A549 treated with CORT108297 at 1 μM for 4 hours (cell line): ENCODE measurements around the gene BCCIP. TPM values are rescaled to one million over a fixed set of nuclear protein-coding genes. Genes with fewer than 3 reads are reported as not detected.

ENCODE experiments used
- total RNA-seq: library from RNA; stranded (reverse); fragments of 200-300 nt; extraction: Qiagen RNA extraction; gene quantifications from 5 replicates; pipeline ENCODE4 v1.2.3, GENCODE V29; 2022

The BCCIP gene
- total RNA-seq, result 108 to 147 TPM (median 109 TPM) in 5 replicates

GRCh38 chr10:125822878-125823662 lies at the start of gene BCCIP, which contains the start of gene UROS:
Gene BCCIP (plus strand): TSS chr10:125823546. CDS start chr10:125823558, 12 bp downstream.
Gene UROS (minus strand): TSS chr10:125823258. CDS start chr10:125816499, 6,759 bp downstream.

DNA sequence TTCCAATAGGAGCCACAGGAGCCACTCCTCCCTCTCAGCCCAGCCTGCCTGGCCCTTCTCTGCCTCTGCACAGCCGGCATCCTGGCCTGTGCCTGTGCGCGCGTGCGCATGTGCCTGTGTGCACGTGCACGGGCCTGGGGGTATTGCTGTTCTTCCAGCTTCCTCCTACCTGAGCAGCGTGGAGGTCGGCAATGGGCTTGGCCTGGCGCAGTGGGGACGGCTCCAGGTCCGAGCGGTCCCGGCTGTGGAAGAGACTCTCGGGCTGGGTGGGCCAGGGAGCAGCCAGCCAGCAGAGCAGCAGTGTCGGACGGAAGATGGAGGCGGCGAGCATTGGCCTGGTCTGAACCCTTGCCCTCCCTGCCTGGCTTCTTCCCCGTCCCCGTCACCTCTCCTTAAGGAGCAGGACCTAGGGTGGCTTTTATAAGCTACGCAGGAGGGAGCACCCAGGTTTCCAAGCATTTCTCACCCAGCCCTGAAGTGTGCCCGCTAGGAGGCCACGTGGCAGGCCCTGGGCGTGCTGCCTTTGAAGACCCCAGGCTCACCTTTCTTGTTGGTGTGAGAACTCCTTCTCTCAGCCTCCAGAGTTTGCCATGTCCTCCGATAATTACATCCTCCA lies 47.7 kb upstream of the BCCIP start, which contains the start of gene MMP21:
Gene MMP21, minus strand, starts transcription at position 331 of the 616 bp plus-strand sequence. Its CDS starts 0 bp downstream, at position 331.

GRCh38 chr10:125881192-125881591 lies 57.8 kb downstream of the BCCIP start, which contains the start of gene DHX32:
Gene DHX32 (minus strand): TSS chr10:125881292. CDS start chr10:125880824, 468 bp downstream.

Other genes with a start within 250 kb of the BCCIP start
- not detected in 5 replicates for gene TEX36, start 140.4 kb upstream of the BCCIP start, total RNA-seq
- gene EDRF1, start 103.8 kb upstream of the BCCIP start, total RNA-seq, result 14.0 to 19.0 TPM (median 16.8 TPM) in 5 replicates
- 0.04 to 0.06 TPM in 2 of 5 replicates, not detected in the others for gene MMP21, start 47.7 kb upstream of the BCCIP start, total RNA-seq
- 57.1 to 63.3 TPM (median 59.2 TPM) in 5 replicates for gene UROS, start 288 bp upstream of the BCCIP start, total RNA-seq
- 32.7 to 44.0 TPM (median 42.2 TPM) in 5 replicates for gene DHX32, start 57.7 kb downstream of the BCCIP start, total RNA-seq
- 2.5 to 4.0 TPM (median 2.8 TPM) in 5 replicates for gene FANK1, start 73.0 kb downstream of the BCCIP start, total RNA-seq